Endothelial cell of umbilical vein (primary cell): Measurements from ENCODE around the gene BASP1.

ENCODE experiments used
- CTCF ChIP-seq, 2 donors: IDR thresholded peaks; 1 replicate in 1 of 2; 2 replicates in 1 of 2; pipeline ENCODE4 v1.5.1; 2011; ENCODE audit warnings: low read length in 2 of 2, mild to moderate bottlenecking in 2 of 2, moderate library complexity in 2 of 2, control low read depth in 1 of 2, inconsistent platforms in 1 of 2, low read depth in 1 of 2; ENCODE audit not compliant: insufficient read depth in 1 of 2; ENCODE audit errors: extremely low read depth in 1 of 2
- POLR2AphosphoS5 ChIP-seq: IDR thresholded peaks from 2 replicates; pipeline ENCODE4 v1.6.1; 2012; ENCODE audit warnings: low read depth, mild to moderate bottlenecking, control low read depth, low read length, moderate library complexity; ENCODE audit not compliant: insufficient read depth

- TF ChIP-seq POLR2AphosphoS5 (no peak), CTCF (IDR thresholded peaks at IDR 0.05; ENCODE audit: extremely low read depth in 1 of 2, insufficient read depth in 1 of 2, low read depth in 1 of 2, low read length in 2 of 2) (no peak)
These were observed 32.1 kb upstream of the BASP1 start for GRCh38 chr5:17185349-17185748.
